Measurements from ENCODE around the gene SDCCAG8.

SDCCAG8 gene

GRCh38 chr1:243514927-243515326, 259.1 kb downstream of the SDCCAG8 start:
- no peak for DNase-seq

- no peak for DNase-seq
Observed at GRCh38 chr1:243520831-243521230, 265.0 kb downstream of the SDCCAG8 start.

DNA sequence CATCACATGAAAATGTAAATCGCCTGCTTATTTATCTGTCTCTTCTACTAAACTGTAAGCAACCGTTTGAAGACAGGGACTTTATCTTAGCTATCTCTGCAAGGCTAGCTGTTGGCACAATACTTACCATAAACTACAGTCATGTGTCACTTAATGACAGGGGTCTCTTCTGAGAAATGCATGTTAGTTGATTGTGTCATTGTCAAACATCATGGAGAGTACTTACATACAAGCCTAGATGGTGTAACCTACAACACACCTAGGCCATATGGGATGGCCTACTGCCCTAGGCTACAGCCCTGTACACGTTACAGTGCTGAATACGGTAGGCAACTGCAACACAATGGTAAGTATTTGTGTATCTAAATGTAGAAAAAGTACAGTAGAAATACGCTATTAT, 267.9 kb downstream of the SDCCAG8 start:
- DNase-seq: no peak

GRCh38 chr1:243525085-243525487, 269.2 kb downstream of the SDCCAG8 start:
- no peak for DNase-seq

DNA sequence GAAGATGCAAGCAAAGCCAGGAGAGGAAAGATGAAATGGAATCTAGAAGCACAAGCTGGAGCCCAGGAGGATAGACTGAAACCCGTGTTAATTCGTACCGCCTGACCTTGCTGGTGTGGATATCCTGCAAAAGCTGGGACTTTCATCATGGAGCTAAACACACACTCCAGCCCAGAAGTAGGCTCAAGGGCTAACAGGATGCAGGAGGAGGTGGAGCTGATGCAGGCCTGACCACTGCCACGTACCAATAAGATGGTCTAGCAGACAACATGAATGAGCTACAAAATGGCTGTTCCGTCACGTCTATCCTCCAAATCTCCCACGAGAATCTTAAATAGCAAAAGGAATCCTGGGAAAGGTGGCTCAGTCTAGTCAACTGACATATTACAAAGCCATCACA, 270.3 kb downstream of the SDCCAG8 start:
- no peak for DNase-seq

DNA sequence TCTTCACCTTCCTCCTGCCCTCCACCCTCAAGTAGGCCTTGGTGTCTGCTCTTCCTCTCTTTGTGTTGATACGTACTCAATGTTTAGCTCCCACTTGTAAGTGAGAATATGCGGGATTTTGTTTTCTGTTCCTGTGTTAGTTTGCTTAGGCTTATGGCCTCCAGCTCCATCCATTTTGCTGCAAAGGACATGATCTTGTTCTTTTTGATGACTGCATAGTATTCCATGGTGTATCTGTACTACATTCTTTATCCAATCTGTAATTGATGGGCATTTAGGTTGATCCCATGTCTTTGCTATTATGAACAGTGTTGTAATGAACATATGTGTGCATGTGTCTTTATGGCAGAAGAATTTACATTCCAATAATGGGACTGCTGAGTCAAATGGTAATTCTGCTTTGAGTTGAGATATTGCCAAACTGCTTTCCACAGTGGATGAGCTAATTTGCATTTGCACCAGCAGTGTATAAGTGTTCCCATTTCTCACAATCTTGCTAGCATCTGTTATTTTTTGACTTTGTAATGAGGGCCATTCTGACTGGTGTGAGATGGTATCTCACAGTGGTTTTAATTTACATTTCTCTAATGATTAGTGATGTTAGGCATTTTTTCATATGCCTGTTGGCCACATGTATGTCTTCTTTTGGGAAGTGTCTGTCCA, 272.7 kb downstream of the SDCCAG8 start:
- DNase-seq: no peak

DNA sequence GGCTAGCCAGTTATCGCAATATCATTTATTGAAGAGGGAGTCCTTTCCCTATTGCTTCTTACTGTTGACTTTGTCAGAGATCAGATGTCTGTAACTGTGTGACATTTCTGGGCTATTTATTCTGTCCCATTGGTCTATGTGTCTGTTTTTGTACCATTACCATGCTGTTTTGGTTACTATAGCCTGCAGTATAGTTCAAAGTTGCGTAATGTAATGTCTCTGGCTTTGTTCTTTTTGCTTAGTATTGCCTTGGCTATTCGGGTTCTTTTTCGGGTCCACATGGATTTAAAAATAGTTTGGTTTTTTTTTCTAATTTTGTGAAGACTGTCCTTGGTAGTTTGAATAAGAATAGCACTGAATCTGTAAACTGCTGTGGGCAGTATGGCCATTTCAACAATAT, 273.7 kb downstream of the SDCCAG8 start:
- DNase-seq: no peak

- DNase-seq: no peak
Observed at GRCh38 chr1:243535014-243535413, 279.2 kb downstream of the SDCCAG8 start.

DNA sequence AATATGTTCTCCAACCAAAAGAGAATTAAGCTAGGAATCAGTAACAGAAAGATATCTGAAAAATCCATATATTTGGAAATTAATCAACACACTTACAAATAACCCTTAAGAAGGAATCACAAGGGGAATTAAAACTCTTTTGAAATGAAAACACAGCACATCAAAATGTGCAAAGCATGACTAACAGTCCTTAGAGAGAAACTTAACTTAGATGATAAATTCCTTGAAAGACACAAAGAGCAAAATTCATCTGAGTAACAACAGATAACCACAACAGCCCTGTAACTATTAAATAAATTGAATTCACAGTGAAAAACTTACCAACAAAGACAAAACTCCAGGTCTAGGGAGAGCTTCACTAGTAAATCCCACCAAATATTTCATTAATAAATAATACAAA, 283.8 kb downstream of the SDCCAG8 start:
- DNase-seq: no peak

GRCh38 chr1:243542739-243543415, 287.0 kb downstream of the SDCCAG8 start:
- DNase-seq: no peak

- DNase-seq: no peak
Observed at GRCh38 chr1:243543501-243543900, 287.7 kb downstream of the SDCCAG8 start.

DNA sequence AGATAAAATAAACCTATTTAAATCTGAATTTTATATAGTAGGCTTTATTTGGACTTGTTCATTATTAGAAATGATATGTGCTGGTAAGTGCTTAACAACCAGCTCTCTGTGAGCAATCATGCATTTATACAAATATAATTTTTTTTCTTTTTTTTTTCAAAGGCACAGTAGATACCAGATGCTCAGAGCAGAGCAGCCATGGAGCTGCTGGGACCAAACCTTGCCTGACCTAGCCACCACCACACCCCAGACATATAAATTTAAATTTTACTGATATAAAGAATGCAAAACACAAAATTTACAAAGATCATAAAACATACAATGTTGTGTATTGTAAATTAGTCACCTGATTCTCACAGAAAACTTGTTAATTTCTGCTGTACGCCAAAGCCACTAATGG, 290.6 kb downstream of the SDCCAG8 start:
- DNase-seq: no peak

DNA sequence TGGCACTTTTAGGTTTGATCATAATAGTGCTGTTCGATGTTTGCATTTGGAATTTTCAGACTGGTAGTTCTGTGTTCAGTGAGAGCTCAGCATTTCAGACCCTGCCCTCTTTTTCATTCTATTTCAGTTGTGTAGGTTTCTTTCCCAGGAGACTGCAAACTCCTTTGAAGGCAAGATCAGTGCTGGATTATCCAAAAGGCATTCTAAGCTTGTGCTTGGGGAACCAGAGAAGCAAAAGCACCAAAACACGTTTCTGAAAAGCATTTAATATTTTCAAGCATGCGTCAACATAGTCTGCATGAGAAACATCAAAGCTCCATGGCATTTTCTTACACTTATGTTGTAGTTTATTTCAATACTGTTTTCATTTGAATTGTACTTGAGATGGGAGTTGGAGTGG, 292.1 kb downstream of the SDCCAG8 start:
- DNase-seq: no peak

DNA sequence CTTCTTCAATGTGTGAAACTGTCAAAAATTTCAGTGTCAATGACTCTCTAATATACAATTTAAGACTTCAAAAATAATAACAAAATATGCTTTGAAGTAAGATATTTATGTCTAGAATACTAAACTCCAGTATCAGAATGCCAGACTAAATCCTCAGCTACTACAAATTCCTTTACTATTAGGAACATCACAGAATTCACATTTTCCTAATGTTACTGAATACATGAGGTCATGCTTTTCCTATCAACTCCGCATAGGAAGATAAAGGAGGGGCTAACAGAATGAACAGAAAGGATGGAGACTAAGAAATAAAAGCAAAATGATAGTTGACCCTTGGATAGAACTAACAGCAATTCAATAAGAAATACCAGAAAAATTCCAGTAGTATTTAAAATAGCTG, 292.7 kb downstream of the SDCCAG8 start:
- no peak for DNase-seq

DNA sequence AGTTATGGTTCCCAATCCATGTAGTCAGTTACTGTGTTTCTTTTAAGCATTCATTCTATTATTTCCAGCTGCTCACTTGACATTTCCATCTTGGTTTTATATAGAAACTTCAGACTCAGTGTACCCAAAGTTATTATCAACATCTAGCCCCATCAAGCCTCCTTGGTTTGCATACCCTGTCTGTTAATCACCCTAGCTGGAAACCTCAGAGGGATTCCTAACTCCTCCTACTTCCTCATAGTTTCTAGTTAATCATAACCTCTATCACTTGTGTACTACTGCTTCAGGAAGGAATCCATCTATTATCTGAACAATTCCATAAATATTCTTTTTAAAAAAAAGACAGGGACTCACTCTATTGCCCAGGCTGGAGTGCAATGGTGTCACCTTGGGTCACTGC, 293.3 kb downstream of the SDCCAG8 start:
- no peak for DNase-seq

All from CD4-positive, alpha-beta T cell treated with Interleukin-4 for 4 hours (primary cell).